Glomerular visceral epithelial cell (primary cell): ENCODE measurements around the gene CCDC154.

ENCODE experiments used
- DNase-seq: peaks from one replicate; pipeline ENCODE4 v3.0.0-alpha.2; 2016; ENCODE audit errors: extremely low spot score

The CCDC154 gene

GRCh38 chr16:1435921-1436697 is 8.2 kb downstream of the CCDC154 start:
- DNase-seq, result no peak

DNA sequence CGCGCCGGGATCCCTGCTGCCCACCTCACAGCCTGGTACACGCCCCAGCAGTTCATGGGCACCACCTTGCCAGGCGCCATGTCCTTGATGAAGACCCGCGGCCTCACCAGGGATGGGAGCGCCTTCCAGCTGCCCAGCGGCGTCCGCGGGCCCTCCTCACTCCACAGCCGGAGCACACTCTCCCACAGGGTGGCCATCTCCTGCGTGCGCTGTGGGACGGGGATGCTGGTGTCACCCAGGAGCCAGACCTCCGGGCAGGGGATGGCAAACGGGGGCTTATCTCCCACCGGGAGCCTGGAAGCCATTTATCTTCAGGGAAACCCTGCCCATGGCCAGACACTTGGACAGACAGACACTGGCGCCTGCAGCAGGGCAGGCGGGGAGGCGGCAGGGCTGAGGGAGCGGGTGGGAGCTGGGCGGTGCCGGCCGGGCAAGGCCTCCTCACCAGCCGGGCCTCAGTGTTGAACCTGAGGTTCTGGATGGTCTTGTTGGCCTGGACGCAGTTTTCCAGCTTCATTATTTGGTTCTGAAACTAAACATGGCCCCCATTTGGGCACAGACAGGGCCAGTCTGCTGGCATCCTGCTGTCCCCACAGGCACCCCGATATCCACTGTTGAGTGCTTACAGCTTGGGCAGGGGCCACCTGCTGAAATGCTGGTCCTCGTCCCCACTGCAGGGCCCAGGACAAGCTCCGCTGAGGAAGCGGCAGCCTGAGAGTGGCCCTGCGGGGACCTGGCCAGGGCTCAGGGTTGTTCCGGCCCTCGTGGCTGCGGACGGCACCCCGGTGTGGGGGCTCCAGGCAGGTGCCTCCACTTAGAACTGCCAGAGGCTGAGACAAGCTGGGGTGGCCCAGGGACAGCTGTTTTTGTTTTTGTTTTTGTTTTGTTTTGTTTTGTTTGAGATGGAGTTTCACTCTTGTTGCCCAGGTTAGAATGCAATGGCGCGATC is 9.4 kb downstream of the CCDC154 start:
- DNase-seq, result no peak

GRCh38 chr16:1433756-1434155 is 10.6 kb downstream of the CCDC154 start:
- no peak for DNase-seq

GRCh38 chr16:1433263-1433560 is 11.1 kb downstream of the CCDC154 start:
- no peak for DNase-seq

- DNase-seq, result no peak
Observed at GRCh38 chr16:1432388-1433262, 11.7 kb downstream of the CCDC154 start.

- DNase-seq, result no peak
Observed at GRCh38 chr16:1431497-1432270, 12.7 kb downstream of the CCDC154 start.

GRCh38 chr16:1430759-1431496 is 13.4 kb downstream of the CCDC154 start, which contains the start of gene PERCC1:
TSS of gene PERCC1 (plus strand) at chr16:1431078. CDS start at chr16:1432594, 1,516 bp downstream.
- no peak for DNase-seq

DNA sequence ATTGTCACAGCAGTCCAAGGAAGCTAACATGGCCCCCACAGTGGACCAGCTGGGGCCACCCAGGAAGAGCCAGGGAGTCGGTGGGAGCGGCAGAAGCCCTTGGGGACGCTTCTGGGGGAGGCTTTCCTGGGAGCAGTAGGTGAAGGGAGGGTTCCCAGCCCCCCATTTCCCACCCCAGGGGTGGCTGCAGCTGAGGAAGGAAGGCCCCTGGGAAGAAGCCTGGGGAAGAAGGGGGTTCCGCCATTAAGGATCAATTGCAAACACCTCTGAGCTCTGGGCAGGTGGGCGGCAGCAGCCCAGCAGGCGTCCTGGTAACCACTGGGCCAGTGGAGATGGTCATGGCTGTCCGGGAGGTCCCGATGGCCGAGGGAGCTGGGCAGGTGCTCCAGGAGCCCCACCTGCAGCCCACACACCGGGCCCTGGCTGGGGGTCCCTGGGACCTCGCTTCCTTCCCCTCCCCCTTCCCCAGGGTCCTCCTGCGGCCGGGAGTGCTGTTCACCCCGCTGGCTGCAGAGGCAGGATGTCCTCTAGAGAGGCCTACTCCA is 14.1 kb downstream of the CCDC154 start:
- DNase-seq, result no peak

DNA sequence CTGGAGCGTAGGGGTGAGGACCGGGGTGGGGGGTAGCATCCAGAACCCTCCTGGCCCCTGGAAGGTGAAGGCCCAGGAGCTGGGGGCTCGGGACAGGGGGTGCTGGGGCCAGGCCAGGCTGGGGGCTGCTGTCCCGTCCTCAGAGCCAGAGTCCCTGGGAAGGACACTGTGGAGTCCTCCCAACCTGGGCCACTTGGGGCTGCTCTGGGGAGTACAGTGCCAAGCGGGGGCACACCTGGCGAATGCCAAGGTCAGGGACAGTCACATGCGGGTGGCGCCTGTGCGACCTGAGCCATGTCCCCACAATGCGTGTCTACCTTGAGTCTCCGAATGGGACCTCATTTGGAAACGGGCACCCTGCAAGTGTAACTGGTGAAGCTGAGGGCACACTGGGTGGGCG is 14.7 kb downstream of the CCDC154 start:
- DNase-seq, result no peak

GRCh38 chr16:1429012-1429411 is 15.3 kb downstream of the CCDC154 start:
- DNase-seq, result no peak

DNA sequence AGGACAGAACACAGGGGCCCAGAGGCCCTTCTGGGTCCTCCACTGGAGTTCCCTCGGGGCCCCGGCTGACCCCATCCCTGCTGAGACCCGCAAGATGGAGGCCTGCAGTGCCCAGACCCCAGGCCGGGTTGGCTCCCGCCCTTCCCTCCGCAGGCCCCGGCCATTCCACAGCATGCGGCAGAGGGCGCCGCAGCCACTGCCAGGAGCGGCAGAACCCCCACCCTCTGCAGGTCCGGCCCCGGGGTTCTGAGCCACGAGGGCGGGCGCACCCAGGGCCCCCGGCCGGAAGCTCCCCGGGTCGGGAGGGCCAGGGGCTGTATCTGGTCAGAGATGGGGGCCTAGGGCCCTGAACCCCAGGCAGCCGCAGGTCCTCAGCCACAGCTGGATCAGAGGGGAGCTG is 15.8 kb downstream of the CCDC154 start:
- peak; percentile 12 for DNase-seq

DNA sequence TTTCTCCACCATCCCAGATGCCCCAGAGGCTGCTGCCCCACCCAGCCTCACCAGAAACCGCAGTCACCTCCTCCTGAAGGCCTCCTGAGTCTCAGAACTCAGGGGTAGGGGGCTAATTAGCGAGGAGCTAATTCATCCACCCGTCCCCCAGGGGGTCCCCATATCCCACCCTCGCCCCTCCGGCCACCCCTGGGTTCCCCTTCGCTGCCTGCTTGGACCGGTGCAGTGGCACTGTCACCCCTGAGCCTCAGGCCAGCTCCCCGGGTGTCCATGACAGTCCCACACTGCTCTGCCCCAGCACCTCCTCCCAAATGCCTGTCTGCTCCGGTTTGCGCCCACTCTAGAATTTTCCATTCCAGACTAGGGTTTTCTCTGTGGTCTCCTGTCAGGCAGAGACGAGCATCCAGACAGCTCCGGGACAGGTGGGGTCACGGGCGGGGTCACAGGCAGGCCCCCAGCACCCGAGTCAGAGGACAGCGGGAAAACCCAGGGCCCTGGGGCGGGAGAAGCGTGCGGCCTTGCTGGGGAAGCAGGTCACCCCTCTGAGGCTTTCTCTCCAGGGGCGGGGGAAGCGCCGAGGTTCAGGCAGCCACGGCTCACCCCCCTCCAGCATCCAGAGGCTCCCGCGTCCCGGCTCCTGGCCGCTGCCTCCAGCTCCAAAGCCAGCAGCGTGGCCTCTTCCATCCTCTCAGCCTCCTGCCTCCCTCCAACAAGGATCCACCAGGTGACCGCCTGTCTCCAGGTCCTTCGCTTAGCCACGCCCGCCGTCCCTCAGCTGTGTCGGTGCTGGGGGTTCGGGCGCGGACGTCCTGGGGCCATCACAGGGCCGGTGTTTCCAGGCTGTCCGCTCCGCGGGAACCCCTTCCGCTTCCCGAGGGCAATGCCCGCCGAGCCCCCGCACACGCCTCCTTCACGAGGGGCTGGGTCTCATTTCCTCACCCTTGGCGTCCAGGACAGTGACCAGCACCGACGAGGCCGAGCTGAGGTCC is 16.6 kb downstream of the CCDC154 start:
- DNase-seq, result no peak

DNA sequence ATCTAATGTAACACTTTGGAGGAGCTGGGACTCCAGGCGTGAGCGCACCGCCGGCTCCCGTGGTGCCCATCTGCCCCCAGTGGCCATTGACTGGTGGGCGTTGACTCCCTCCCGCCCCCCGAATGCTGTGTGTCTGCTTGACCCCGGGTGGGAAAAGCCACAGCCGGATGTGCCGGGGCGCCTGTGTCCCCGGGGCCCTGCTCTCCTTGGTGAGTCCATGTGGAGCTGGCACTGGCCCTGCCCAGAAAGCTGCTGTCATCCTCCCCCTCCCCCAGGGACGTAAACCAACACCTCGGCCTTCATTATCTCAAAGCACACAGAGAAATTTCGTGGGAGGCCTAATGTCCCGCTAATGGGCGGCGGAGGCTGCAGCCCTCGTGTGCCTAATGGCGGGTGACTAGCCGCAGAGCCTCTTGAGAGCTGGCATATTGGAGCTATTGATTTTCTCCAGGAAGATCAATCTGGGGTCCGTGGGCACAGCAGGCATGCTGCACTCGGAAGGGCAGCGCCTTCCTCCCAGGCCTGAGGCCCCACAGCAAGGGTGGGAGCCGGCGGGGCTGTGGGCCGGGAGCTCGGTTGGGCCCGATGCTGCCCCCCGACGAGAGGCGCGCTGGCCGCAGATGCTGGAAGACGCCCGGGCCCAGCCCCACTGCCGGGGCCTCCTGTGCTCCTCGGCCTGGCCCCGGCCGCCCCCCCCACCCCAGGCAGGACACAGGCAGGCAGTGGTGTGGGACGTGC is 17.5 kb downstream of the CCDC154 start:
- no peak for DNase-seq

GRCh38 chr16:1425616-1426370 is 18.6 kb downstream of the CCDC154 start:
- no peak for DNase-seq

DNA sequence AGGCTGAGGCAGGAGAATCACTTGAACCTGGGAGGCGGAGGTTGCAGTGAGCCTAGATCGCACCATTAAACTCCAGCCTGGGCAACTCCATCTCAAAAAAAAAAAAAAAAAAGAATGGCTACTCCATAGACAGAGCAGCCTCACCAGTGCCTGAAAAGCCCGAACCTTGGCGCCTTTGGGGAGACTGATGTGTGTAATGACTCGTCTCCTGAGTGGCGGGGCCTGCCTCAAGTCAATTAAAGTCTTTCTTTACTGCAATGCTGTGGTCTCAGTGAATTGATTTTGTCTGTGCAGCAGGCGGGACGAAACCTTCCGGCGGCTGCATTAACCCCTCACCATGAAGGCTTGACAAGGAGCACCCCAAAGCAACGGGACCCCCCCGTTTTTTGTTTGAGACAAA is 20.3 kb downstream of the CCDC154 start:
- DNase-seq, result no peak

- DNase-seq, result no peak
Observed at GRCh38 chr16:1422076-1422475, 22.3 kb downstream of the CCDC154 start.

- no peak for DNase-seq
Observed at GRCh38 chr16:1420111-1420539, 24.2 kb downstream of the CCDC154 start.
